HG02840 (cell line): ENCODE measurements around the gene PLXDC2.

Source experiments
- ATAC-seq: cut with Tn5 transposase; IDR thresholded peaks from one replicate; pipeline ENCODE4 v1.9.1; 2021; ENCODE audit warnings: mild to moderate bottlenecking, moderate library complexity, moderate number of reproducible peaks; ENCODE audit not compliant: unreplicated experiment, low FRiP score

The PLXDC2 gene

DNA sequence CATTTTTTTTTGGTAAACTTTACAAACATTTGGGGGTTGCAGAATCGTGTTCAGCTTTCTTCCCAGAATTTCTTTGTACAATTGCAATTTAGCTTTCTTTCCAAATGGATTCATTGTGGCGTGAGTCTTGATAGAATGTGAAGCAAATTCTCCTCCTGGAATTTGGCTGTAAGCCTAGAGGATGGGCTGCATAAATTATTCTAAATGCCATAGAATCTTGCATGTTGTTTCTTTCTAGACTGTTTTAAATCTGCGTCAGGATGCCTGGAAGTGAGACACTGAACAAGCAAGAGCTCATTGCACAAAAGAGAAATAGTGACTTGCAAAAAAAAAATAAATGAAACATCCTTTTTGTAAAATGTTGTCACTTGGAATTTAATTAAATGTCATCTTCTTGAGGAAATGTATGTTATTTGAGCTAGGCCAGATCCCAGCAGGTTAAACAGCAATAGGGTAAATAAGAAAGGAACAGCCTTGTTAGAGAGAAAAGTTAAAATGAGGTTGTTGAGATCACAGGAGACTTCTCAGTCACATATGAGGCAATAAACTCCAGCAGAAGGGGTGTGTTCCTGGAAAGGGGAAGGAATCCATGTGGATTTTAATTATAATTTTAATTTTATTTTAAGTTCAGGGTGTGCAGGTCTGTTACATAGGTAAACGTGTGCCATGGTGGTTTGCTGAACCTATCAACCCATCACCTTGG, 483.0 kb downstream of the PLXDC2 start:
- no peak for ATAC-seq

- no peak for ATAC-seq
Observed at GRCh38 chr10:20300735-20301134, 484.5 kb downstream of the PLXDC2 start.

DNA sequence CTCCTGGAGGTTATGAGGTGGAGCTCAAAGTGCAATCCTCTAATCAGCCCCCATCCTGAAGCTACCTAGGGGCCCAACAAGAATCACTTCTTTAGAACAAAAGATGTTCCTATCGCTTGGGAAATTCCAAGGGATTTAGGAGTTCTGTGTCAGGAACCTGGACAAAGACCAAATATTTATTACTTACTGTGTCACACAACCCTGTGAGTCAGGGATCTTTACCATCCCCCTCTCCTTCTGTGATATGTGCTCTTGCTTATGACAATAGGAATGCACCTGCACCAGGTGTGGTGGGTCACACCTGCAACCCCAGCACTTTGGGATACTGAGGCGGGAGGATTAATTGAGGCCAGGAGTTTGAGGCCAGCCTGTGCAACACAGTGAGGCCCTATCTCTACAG, 485.8 kb downstream of the PLXDC2 start:
- ATAC-seq = no peak

DNA sequence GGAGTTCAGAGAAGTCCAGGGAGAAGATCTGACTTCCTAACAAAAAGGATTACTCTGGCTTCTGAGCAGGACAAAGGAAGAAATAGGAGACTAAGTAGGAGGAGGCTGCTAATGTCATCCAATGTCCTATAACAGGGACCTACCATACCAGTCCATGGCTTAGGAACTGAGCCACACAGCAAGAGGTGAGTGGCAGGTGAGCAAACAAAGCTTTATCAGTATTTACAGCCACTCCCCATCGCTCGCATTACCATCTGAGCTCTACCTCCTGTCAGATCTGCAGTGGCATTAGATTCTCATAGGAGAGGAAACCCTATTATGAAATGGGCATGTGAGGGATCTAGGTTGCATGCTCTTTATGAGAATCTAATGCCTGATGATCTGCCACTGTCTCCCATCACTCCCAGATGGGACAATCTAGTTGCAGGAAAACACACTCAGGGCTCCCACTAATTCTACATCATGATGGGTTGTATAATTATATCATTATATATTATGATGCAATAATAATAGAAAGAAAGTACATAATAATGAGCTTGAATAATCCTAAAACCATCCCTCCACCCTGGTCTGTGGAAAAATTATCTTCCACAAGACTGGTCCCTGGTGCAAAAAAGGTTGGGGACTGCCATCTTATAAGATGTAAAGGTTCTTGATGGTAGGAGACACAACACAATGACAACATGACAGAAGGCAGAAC, 487.4 kb downstream of the PLXDC2 start:
- ATAC-seq = no peak

DNA sequence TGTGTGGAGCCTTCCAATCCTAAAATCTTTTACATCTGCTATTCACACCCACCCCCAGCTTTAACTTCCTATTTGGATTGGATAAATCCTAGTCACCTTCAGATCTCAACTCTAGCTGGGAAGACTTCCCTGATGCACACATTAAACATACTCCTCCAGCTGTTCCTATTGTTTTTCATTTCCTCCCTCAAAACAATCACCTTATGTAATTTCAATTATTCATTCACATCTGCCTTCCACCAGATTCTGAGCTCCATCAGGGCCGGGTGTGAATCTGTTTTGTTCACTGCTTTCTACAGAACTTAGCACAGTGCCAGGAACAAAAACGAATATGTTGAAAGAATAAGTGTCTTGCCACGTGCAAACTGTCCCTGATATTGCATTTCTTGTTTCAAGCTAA, 497.4 kb downstream of the PLXDC2 start:
- no peak for ATAC-seq

DNA sequence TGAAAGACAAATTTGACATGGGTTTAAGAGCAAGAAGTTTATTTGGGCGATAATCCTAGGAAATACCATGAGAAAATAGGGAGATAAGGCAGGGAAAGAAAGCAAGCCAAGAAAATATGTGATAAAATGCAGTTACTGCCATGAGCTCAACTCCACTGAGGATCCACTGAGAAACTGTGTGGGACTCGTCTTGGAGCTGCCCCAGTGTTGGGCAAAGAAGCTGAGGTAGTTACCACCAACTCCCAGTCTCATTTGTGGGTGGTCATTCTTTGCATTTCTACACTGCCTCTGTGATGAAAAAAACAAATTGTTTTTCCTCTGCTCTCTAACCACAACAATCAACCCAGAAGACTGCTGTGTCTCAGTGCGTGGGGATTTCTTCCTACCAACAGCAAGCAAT, 498.2 kb downstream of the PLXDC2 start:
- ATAC-seq = no peak

DNA sequence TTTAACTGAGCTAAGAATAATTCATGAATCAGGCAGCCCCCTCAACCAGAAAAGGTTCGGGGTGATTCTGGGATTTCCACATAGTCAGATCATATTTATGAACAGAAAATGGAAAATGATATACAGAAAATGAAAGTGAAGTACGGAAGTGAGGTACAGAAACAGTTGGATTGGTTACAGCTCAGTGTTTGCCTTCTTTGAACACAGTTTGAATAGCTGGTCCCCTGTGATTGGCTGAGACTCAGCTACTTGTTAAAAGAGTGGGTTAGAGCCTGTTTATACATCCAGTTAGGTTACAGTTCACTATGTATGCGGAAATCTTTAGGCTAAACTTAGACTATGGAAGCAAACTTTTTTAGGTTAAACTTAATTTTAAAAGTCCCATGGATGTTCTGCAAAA, 511.7 kb downstream of the PLXDC2 start:
- no peak for ATAC-seq

DNA sequence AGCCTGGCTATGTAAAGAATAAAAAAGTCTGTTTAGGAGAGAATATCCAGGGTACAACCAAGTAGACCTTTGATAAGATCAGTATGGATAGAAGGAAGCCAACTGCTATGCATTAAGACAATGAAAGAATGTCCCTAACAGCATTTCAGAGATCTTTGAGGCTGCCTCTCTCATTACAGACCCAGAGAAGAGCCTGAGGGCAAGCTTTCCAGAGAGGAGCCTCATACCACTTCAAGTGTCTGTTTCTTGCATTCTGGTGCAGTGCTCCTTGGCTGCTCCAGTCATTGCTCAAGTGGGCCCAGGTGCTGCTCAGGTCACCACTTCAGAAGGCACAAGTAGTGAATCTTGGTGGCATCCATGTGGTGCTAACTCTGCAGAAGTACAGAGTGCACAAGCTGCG, 514.0 kb downstream of the PLXDC2 start:
- ATAC-seq = no peak

DNA sequence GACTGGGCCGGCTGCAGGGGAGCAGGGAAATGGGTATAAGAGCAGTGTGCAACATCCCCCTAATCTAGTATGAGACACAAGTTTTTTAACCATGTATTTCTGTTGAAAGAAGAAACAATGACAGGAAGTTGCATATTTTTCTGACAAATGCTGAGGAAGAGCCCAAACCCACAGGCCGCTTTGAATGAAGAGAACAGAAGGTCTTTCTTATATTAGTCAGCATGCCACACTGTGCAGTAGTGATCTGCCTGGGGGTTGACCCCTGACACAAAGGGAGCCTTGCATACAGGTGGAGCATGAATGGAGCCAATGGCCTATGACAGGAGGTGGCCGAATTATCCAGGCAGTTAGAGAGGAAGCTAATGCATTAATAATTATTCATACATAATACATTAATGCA, 518.3 kb downstream of the PLXDC2 start:
- ATAC-seq = no peak
